Activated T-cell treated with anti-CD3 and anti-CD28 coated beads for 48 hours (primary cell): ENCODE data around the gene FNBP1.

ENCODE experiments used
- DNase-seq: peaks from one replicate; pipeline ENCODE4 v3.0.0-alpha.2; 2020; ENCODE audit warnings: low read depth

FNBP1 gene

DNA sequence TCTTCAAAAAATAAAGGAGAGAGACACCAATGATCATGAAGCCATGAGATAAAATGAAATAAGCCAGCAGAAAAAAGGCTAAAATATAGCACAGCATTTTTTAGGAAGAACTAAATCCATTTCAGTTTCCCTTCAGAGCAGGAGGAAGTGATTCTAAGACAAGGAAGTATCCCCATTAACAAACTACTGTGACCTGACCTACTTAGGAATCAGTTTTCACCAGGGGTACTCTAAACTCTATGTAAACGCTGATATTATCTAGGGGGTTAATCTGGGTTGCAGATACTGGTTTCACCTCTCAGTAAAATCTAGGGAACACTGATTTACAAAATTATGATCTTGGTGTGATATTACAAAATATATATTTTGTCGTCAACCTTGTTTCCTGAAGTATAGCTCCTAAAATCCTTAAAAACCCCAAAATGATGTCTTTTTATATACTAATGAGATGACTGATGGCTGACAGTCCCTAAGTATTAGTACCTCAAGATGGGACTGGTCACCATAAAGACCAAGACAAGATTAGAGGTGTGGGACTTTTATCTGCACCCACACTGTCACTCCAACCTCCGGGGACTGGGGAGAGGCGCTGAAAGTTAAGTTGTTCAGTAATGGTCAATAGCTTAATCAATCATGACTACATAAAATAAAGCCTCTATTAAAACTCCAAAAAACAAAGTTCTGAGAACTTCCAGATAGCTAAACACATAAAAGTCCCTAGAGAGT is 2.9 kb upstream of the FNBP1 start:
- no peak for DNase-seq

DNA sequence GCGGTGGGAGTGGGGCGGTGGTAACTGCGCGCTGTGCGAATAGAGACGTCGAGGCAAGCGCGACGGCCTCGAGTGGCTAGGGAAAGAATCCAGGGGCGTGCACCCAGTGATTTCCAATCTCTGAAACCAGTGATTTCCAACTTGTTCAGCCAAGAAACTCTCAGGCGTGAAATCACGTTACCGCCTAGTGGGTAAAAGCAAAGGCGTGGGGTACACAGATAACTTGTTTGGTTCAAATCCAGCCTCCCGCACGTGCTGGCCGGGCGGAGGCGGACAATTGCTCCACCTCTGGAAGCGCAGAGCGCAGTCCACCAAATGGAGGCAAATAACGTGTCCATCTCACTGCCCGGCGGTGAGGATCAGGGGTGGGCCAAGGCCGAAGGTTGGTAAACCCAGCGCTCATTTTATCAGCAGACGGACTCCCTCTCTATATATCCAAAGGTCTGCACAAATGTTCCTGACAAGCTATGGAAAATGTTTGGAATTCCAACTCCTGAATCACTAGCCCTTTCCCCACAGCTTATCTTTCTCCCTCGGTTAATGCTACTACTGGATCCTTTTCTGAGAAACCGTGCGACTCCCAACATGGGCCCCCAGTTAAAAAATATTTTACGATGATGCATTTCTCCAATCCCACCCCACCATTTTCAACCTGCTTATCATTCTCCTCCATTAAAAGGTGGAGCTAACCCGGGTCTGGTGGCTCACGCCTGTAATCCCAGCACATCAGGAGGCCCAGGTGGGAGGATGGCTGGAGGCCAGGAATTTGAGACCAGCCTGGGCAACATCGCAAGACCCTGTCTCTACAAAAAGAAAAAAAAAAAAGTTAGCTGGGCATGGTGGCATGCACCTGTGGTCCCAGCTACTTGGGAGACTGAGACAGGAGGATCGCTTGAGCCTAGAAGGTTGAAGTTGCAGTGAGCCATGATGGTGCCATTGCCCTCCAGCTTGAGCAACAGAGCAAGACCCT is 950 bp upstream of the FNBP1 start:
- DNase-seq, result no peak

DNA sequence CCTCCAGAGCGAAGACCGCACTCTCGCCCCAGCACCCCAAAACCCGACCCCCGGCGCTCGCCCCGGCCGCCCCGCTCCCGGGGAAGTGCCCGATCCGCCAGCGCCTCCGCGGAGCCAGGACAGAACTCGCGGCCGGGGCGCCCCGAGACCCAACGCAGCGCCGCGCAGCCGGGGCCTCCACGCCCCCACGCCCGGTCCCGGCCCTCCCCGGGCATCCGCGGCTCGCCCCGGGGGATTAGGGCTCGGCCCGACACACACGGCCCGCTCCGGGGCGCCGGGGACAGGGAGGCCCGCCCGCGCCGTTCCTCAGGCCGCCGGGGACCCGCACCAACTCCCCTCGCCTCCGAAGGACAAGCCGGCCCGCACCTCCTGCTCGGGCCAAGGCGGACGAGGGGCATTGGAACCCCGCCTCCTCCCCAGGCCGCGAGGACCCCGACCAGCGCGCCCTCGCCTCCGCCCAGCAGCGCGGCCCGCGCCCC is 544 bp downstream of the FNBP1 start:
- DNase-seq, result no peak

- DNase-seq, result no peak
Observed at GRCh38 chr9:130041648-130042405, 1.2 kb downstream of the FNBP1 start.

- DNase-seq, result no peak
Observed at GRCh38 chr9:130040984-130041647, 1.9 kb downstream of the FNBP1 start.

- DNase-seq, result no peak
Observed at GRCh38 chr9:130039528-130040147, 3.4 kb downstream of the FNBP1 start.

GRCh38 chr9:130036099-130036498 is 6.9 kb downstream of the FNBP1 start:
- DNase-seq, result no peak

DNA sequence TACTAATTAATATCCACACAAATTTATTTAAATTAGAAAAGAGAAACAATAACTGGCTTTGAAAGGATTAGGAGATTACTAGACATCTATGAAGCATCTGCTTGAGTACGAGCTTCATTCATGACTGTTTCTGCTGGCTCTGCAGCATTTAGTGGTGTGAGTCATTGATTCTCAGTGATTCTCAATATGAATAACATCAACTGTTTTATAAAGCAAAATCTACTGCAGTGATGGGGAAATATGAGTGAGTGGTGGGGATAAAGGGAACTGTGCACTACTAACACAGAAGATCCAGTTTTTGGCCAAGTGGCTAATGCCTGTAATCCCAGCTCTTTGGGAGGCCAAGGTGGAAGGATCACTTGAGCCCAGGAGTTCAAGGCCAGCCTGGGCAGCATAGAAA is 8.4 kb downstream of the FNBP1 start:
- DNase-seq, result no peak

- no peak for DNase-seq
Observed at GRCh38 chr9:130030651-130031127, 12.3 kb downstream of the FNBP1 start.

DNA sequence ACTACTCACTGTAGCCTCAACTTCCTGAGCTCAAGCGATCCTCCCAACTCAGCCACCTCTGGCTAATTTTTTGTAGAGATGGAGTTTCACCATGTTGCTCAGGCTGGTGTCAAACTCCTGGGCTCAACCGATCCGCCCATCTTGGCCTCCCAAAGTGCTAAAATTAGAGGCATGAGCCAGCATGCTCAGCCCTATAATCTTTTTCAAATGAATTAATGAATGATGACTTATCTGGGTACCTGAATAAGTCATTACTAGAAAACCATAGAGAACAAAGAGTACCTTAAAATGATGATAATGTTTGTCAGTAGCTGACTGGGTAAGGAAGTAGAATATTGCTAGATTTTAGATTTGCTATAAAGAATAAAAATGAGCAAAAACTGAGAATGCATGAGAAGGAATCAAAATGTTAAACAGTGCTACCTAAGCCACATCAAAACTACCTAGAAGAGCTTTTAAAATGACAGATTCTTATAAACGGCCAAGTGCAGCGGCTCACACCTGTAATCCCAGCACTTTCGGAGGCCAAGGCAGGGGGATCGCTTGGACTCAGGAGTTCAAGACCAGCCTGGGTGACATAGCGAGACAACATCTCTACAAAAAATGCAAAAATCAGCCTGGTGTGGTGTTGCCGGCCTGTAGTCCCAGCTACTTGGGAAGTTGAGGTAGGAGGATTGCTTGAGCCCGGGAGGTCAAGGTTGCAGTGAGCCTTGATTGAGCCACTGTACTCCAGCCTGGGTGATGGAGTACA is 13.6 kb downstream of the FNBP1 start:
- DNase-seq, result no peak

GRCh38 chr9:130028493-130029222 is 14.3 kb downstream of the FNBP1 start:
- DNase-seq, result no peak

DNA sequence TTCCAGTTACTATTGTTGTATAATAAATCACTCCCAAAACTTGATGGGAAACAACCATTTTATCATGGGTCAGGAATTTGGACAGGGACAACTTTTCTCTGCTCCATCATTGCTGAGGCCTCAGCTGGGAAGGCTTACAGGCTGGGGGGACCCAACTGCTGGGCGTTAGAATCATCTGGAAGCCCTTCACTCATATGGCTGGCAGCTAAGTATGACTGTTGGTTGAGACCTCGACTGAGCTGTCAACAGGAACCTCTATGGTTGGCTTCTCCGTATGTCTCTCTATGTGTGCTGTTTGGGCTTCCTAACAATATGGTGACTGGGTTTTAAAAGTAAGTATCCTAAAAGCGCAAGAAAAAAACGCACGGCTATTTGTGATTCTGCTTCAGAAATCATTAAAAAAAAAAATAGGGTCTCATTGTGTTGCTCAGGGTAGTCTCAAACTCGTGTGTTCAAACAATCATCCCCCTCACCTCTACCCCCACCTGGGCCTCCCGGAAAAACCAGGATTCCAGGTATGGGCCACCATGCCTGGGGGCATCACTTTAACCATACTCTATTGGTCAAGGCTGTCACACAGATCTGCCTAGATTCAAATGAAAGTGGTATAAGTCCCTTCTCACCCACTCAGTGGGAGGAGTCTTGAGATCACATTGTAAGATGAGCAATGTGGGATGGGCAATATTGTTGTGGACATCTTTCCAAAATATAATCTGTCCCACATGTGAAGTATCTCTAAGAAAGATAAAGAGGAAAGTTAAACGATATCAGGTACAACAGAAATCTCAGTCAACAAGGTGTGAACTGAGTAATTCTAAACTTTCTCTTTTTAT is 15.2 kb downstream of the FNBP1 start:
- no peak for DNase-seq

- DNase-seq, result no peak
Observed at GRCh38 chr9:130026583-130027340, 16.2 kb downstream of the FNBP1 start.

DNA sequence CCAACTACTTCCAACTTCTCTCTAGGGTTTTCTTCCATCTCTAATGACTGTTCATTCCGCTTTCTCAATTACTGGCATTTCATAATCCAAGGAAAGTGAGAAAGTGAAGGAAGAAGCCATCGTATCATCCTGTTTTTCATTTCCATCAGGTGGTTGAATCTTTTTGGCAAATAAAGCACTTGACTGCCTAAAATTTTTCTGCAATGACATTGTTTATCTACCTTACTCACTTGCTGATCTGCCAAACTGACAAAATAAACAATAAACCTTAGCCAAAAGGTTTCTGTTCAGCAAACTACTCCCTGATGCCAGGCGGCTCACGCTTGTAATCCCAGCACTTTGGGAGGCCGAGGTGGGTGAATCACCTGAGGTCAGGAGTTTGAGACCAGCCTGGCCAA is 18.4 kb downstream of the FNBP1 start:
- no peak for DNase-seq

- DNase-seq, result no peak
Observed at GRCh38 chr9:130023994-130024596, 18.9 kb downstream of the FNBP1 start.

GRCh38 chr9:130023144-130023787 is 19.7 kb downstream of the FNBP1 start:
- DNase-seq, result no peak

- no peak for DNase-seq
Observed at GRCh38 chr9:130022566-130023143, 20.3 kb downstream of the FNBP1 start.
